GM18508 (cell line): ENCODE measurements around the gene ZNF322.

Experiments used
- ATAC-seq: cut with Tn5 transposase; IDR thresholded peaks from one replicate; pipeline ENCODE4 v1.9.1; 2021; ENCODE audit warnings: moderate number of reproducible peaks; ENCODE audit not compliant: insufficient read depth, unreplicated experiment

ZNF322 gene

GRCh38 chr6:26593278-26594130 lies 66.0 kb downstream of the ZNF322 start:
- no peak for ATAC-seq

GRCh38 chr6:26592649-26593048 lies 66.9 kb downstream of the ZNF322 start:
- no peak for ATAC-seq

GRCh38 chr6:26588965-26589364 lies 70.6 kb downstream of the ZNF322 start:
- ATAC-seq, result no peak
